Gastroesophageal sphincter (tissue), 4 donors: ENCODE measurements around the gene CIROP. TPM values are rescaled to one million over a fixed set of nuclear protein-coding genes. Genes with fewer than 3 reads are reported as not detected.

ENCODE experiments used
- ATAC-seq: fragments of 150-250 bp; one replicate; pipeline ENCODE4 v1.9.1; 2016; ENCODE audit warnings: mild to moderate bottlenecking, moderate library complexity
- H3K27ac ChIP-seq, 4 donors: fragments of 200-600 bp; sonication (generic) in 3 of 4; 1 replicate in 3 of 4; 2 replicates in 1 of 4; pipeline ENCODE4 v1.5.1; 2016 to 2019
- H3K27me3 ChIP-seq: fragments of 200-600 bp; sonication (generic); one replicate; pipeline ENCODE4 v1.5.1; 2019
- H3K36me3 ChIP-seq, 2 donors: fragments of 200-600 bp; sonication (generic); one replicate each; pipeline ENCODE4 v1.5.1; 2019; ENCODE audit warnings: control low read depth in 1 of 2
- H3K4me1 ChIP-seq, 3 donors: fragments of 200-600 bp; sonication (generic); 1 replicate in 2 of 3; 2 replicates in 1 of 3; pipeline ENCODE4 v1.5.1; 2016 to 2019; ENCODE audit warnings: control low read depth in 2 of 3
- H3K4me3 ChIP-seq, 2 donors: fragments of 200-600 bp; sonication (generic); one replicate each; pipeline ENCODE4 v1.5.1; 2019; ENCODE audit warnings: mild to moderate bottlenecking in 1 of 2, moderate library complexity in 1 of 2
- H3K9me3 ChIP-seq, 3 donors: fragments of 200-600 bp; sonication (generic); one replicate each; pipeline ENCODE4 v1.5.1; 2017 to 2019; ENCODE audit warnings: control low read depth in 2 of 3
- EP300 ChIP-seq: sonication (generic); formaldehyde crosslinking; IDR thresholded peaks from one replicate; pipeline ENCODE4 v1.6.1; 2017; ENCODE audit warnings: antibody characterized with exemption, mild to moderate bottlenecking
- POLR2A ChIP-seq, 2 donors: fragments of 450-650 bp; IDR thresholded peaks; one replicate each; pipeline ENCODE4 v1.6.1; 2017; ENCODE audit warnings: antibody characterized with exemption in 2 of 2, mild to moderate bottlenecking in 2 of 2, moderate library complexity in 1 of 2
- POLR2AphosphoS5 ChIP-seq: sonication (generic); formaldehyde crosslinking; IDR thresholded peaks from one replicate; pipeline ENCODE4 v1.6.1; 2017; ENCODE audit warnings: antibody characterized with exemption
- WGBS, 2 donors: methylation state at CpG; one replicate each; pipeline ENCODE4 v1.1.5; 2018; ENCODE audit warnings: low coverage in 1 of 2; 5-methylcytosine and 5-hydroxymethylcytosine counted together
- total RNA-seq, 4 donors: library from RNA; depleted of rRNA; stranded (reverse); fragments of >200 nt; gene quantifications; one replicate each; pipeline ENCODE4 v1.1.0, GENCODE V29; 2016
- TF ChIP-seq, protein P1 (sequence below), 4 experiments: fragments of 200-600 bp in 2 of 4; fragments of 450-650 bp in 2 of 4; sonication (generic) in 1 of 4; IDR thresholded peaks; one replicate each; pipeline ENCODE4 v1.5.1; 2017 to 2019; ENCODE audit warnings: antibody characterized with exemption in 4 of 4, mild to moderate bottlenecking in 2 of 4, moderate library complexity in 2 of 4

Gene CIROP
- total RNA-seq, 4 donors from 2014 or later: 0.13 to 0.31 TPM; not detected in 2

DNA sequence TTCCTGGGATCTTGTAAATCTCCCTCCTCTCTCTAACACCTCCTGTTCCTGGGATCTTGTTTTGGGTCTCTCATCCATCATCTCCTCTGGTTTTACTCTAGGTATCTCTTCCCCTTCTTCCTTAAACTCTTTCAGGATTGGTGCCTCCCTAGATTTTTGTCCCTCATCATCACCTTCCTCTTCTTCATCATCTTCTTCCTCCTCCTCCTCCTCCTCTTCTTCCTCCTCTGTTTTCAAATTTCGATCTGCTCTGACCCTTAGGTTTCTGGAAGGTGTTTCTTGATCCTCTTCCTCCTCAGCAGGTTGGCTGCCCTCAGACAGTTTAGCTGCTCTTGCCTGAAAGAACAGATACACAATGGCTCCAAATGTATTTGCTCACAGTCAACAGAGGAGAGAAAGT, 24.3 kb downstream of the CIROP start:
- 60% methylated on average over 1 of the region's 1 CpG for whole genome bisulfite sequencing, 2 donors
- peaks cover 13 to 97% of the 10 kb centered on the region in 2 donors for H3K36me3 ChIP-seq
- H3K4me3 ChIP-seq: no peak overlapping the region
- no peaks in the 10 kb centered on the region for H3K27me3 ChIP-seq
- TF ChIP-seq, protein P1, sequence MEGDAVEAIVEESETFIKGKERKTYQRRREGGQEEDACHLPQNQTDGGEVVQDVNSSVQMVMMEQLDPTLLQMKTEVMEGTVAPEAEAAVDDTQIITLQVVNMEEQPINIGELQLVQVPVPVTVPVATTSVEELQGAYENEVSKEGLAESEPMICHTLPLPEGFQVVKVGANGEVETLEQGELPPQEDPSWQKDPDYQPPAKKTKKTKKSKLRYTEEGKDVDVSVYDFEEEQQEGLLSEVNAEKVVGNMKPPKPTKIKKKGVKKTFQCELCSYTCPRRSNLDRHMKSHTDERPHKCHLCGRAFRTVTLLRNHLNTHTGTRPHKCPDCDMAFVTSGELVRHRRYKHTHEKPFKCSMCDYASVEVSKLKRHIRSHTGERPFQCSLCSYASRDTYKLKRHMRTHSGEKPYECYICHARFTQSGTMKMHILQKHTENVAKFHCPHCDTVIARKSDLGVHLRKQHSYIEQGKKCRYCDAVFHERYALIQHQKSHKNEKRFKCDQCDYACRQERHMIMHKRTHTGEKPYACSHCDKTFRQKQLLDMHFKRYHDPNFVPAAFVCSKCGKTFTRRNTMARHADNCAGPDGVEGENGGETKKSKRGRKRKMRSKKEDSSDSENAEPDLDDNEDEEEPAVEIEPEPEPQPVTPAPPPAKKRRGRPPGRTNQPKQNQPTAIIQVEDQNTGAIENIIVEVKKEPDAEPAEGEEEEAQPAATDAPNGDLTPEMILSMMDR (IDR thresholded peaks at IDR 0.05): no peak
- TF ChIP-seq EP300 (no peak), POLR2AphosphoS5 (no peak), POLR2A (IDR thresholded peaks at IDR 0.05) (no peak)
- H3K27ac ChIP-seq: peak overlapping the region in 1 of 4 donors; percentile 66
- H3K9me3 ChIP-seq: no peaks in the 10 kb centered on the region
- peaks cover 0 to 43% (median 6%) of the 10 kb centered on the region in 3 donors for H3K4me1 ChIP-seq
- no peak for ATAC-seq

DNA sequence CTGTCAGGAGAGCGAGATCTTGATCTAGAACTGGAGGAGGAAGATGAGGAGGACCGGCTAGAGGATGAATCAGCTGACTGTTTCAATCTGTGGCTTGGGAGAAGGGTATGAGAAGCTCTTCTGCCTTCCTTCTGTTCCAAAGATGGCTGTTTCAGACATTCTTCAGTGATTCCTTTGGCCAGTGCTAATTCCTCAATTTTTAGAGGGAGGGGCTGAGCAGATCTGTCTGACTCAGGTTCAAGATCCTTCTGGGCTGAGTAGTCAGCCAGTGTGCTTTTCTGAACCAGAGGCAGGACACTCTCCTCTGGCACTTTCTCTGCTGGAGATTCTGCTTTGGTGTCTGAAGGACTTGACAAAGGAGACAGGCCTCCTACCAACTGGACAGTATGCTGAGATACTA, 25.1 kb downstream of the CIROP start:
- H3K27me3 ChIP-seq: no peaks in the 10 kb centered on the region
- no peak for TF ChIP-seq EP300
- TF ChIP-seq, protein P1 (IDR thresholded peaks at IDR 0.05): no peak
- H3K4me1 ChIP-seq: peaks cover 0 to 43% (median 6%) of the 10 kb centered on the region in 3 donors
- WGBS, 2 donors: 83% methylated on average over 1 of the region's 2 CpGs
- H3K9me3 ChIP-seq: no peaks in the 10 kb centered on the region
- H3K27ac ChIP-seq: peak overlapping the region in 3 of 4 donors; percentile 51 to 66 (median 61)
- no peak overlapping the region for H3K4me3 ChIP-seq
- ATAC-seq: no peak
- peaks cover 13 to 97% of the 10 kb centered on the region in 2 donors for H3K36me3 ChIP-seq

DNA sequence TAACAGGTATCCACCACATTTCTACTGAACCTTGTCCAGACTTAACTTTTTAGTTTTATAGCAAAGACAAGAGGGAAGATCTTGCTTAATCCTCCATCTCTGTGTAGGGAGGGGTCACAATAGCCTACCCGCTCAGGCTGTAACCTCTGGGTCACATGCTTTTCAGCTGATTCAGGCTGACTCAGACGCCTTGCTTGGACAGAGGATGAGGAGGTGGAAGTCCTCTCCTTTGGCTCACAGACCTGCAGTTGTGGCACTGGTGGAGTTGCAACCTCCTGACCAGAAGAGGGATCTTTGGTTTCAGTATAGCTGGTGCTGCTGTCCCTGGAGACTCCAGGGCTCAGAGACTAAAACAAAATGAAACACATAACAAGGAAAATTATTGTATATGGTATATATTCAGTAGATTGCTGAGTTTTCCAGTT, 26.1 kb downstream of the CIROP start:
- Histone ChIP-seq H3K4me1 (peaks cover 0 to 43% (median 6%) of the 10 kb centered on the region in 3 donors), H3K4me3 (no peak overlapping the region), H3K27me3 (no peaks in the 10 kb centered on the region), H3K9me3 (no peaks in the 10 kb centered on the region), H3K27ac (peak overlapping the region; percentile 51 to 66 (median 56)), H3K36me3 (peaks cover 13 to 97% of the 10 kb centered on the region in 2 donors)
- ATAC-seq: peak; percentile 98
- WGBS, 2 donors: 6 to 13% methylated on average over 2 of the region's 2 CpGs
- peak; percentile 59 for TF ChIP-seq POLR2AphosphoS5
- no peak for TF ChIP-seq EP300
- TF ChIP-seq, protein P1 (IDR thresholded peaks at IDR 0.05): no peak
- TF ChIP-seq POLR2A (IDR thresholded peaks at IDR 0.05): no peak

DNA sequence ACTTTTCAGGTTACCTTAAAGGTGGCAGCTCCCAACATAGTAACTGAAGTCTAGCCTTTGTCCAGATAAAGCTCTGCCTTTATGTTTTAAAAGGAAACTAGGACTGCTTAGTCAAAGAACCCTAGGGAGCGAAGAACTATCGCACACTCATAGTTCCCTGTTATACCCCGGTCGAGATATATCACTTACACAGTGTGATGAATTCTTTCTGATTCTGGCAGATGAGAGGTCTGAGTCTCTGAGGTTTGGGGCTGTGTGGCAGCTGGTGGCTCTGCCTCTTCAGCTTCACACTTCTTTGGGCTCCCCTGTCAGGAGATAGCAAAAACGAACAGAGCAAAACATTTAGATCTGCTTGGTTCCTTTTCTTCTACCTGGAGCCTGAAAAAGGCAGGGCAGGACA, 26.8 kb downstream of the CIROP start:
- H3K4me3 ChIP-seq: no peak overlapping the region
- peak overlapping the region; percentile 25 to 66 (median 56) for H3K27ac ChIP-seq
- TF ChIP-seq, protein P1 (IDR thresholded peaks at IDR 0.05): no peak
- TF ChIP-seq POLR2A (IDR thresholded peaks at IDR 0.05) (no peak), POLR2AphosphoS5 (no peak), EP300 (no peak)
- peaks cover 0 to 46% (median 6%) of the 10 kb centered on the region in 3 donors for H3K4me1 ChIP-seq
- no peaks in the 10 kb centered on the region for H3K9me3 ChIP-seq
- WGBS, 2 donors: 79 to 82% methylated on average over 3 to 5 of the region's 5 CpGs
- no peaks in the 10 kb centered on the region for H3K27me3 ChIP-seq
- peaks cover 13 to 97% of the 10 kb centered on the region in 2 donors for H3K36me3 ChIP-seq
- ATAC-seq: no peak

DNA sequence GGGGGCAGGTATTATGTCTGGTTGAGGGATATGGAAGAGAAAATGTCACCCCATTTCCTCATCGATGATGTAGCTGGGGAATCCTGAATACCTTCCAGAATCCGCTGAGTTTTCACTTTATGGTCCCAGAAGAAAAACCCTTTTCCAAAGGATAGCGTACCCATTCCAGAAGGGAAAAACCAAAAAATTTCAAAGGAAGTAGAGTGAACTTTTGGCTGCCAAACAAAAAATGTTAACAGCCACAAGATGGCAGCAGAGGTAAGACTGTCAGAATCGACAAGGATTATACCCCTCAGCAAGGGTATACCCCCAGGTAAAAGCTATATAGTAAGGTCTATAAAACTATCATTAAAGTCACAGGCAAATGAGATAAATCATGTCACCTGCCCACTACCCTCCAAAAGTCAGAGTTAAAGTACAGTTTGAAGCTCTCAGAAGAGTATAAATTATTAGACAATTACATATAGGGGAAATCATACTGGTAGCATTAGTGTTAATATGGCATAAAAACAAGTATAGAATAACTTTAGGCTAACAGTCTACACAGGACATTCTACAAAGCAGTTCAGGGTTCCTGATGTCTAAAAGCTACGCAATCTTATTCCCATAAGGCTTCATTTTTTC, 27.9 kb downstream of the CIROP start:
- no peak for ATAC-seq
- Histone ChIP-seq H3K9me3 (no peaks in the 10 kb centered on the region), H3K27ac (peak overlapping the region in 3 of 4 donors; percentile 39 to 50 (median 42)), H3K27me3 (no peaks in the 10 kb centered on the region), H3K36me3 (peaks cover 13 to 99% of the 10 kb centered on the region in 2 donors), H3K4me3 (no peak overlapping the region), H3K4me1 (peaks cover 5 to 56% (median 13%) of the 10 kb centered on the region in 3 donors)
- no peak for TF ChIP-seq EP300
- TF ChIP-seq, protein P1 (IDR thresholded peaks at IDR 0.05): peak; percentile 30 to 61 (median 54)
- WGBS, 2 donors: 58 to 63% methylated on average over 4 to 5 of the region's 5 CpGs
